Stimulated activated CD4-positive, alpha-beta T cell treated with anti-CD3 and anti-CD28 coated beads, Interleukin-12 subunit alpha, Interleukin-12 subunit beta, amount 100 ng/mL, for 24 hours (primary cell): ENCODE data around the gene SYNC.
"Not testable (repeated sequence)": the region's sequence is repeated elsewhere in the genome, so short reads cannot be mapped to it uniquely, and the experiment has no call there.

Source experiments
- DNase-seq, 2 experiments: peaks; one replicate each; pipeline ENCODE4 v3.0.0-alpha.2; 2020; ENCODE audit warnings: low read depth in 2 of 2

SYNC gene

GRCh38 chr1:32724678-32725614 is 22.4 kb upstream of the SYNC start:
- no peak for DNase-seq

- no peak for DNase-seq
These were observed 17.2 kb upstream of the SYNC start for GRCh38 chr1:32719681-32720275.

GRCh38 chr1:32718527-32718926 is 16.0 kb upstream of the SYNC start:
- no peak for DNase-seq

GRCh38 chr1:32718036-32718435 is 15.5 kb upstream of the SYNC start:
- DNase-seq = no peak

GRCh38 chr1:32717503-32717902 is 14.9 kb upstream of the SYNC start:
- no peak for DNase-seq

- peak in 1 of 2 experiments; percentile 53 for DNase-seq
These were observed 14.0 kb upstream of the SYNC start for GRCh38 chr1:32716312-32717148.

- no peak for DNase-seq
These were observed 13.3 kb upstream of the SYNC start for GRCh38 chr1:32715901-32716311.

GRCh38 chr1:32714277-32714676 is 11.7 kb upstream of the SYNC start:
- DNase-seq = no peak

GRCh38 chr1:32713081-32713480 is 10.5 kb upstream of the SYNC start:
- DNase-seq = no peak

- not testable (repeated sequence) for DNase-seq
These were observed 8.7 kb upstream of the SYNC start for GRCh38 chr1:32711221-32711620.

- DNase-seq = no peak
These were observed 6.9 kb upstream of the SYNC start for GRCh38 chr1:32709476-32709875.

- DNase-seq = no peak
These were observed 6.5 kb upstream of the SYNC start for GRCh38 chr1:32709075-32709474.

GRCh38 chr1:32706491-32706890 is 3.9 kb upstream of the SYNC start:
- no peak for DNase-seq

GRCh38 chr1:32705516-32705915 is 2.9 kb upstream of the SYNC start:
- DNase-seq = no peak

GRCh38 chr1:32703479-32704291 is 1.1 kb upstream of the SYNC start:
- no peak for DNase-seq

GRCh38 chr1:32701951-32702598 is 495 bp downstream of the SYNC start:
- no peak for DNase-seq

- DNase-seq = no peak
These were observed 1.1 kb downstream of the SYNC start for GRCh38 chr1:32701421-32701911.

- DNase-seq = not testable (repeated sequence)
These were observed 5.6 kb downstream of the SYNC start for GRCh38 chr1:32696996-32697395.

- DNase-seq = no peak
These were observed 6.5 kb downstream of the SYNC start for GRCh38 chr1:32696041-32696440.

GRCh38 chr1:32695098-32695904 is 7.3 kb downstream of the SYNC start:
- DNase-seq = no peak
